Tibial artery (tissue), 4 donors: Measurements from ENCODE around the gene LANCL1.

Experiments
- DNase-seq, 2 donors: peaks; one replicate each; pipeline ENCODE4 v3.0.0-alpha.2; 2019
- H3K27ac ChIP-seq, 2 donors: fragments of 200-600 bp; sonication (generic) in 1 of 2; 1 replicate in 1 of 2; 2 replicates in 1 of 2; pipeline ENCODE4 v1.5.1; 2018 to 2019; ENCODE audit warnings: mild to moderate bottlenecking in 1 of 2
- H3K27me3 ChIP-seq, 2 donors: fragments of 200-600 bp; sonication (generic) in 1 of 2; one replicate each; pipeline versions ENCODE4 v1.5.1 to v1.6.0; 2016 to 2019
- H3K36me3 ChIP-seq, 3 donors: fragments of 200-600 bp; sonication (generic) in 2 of 3; one replicate each; pipeline ENCODE4 v1.5.1; 2016 to 2019; ENCODE audit warnings: mild to moderate bottlenecking in 2 of 3
- H3K4me1 ChIP-seq, 4 donors: fragments of 200-600 bp; sonication (generic) in 2 of 4; 1 replicate in 3 of 4; 2 replicates in 1 of 4; pipeline ENCODE4 v1.5.1; 2016 to 2019
- H3K4me3 ChIP-seq, 2 donors: fragments of 200-600 bp; sonication (generic) in 1 of 2; 1 replicate in 1 of 2; 2 replicates in 1 of 2; pipeline ENCODE4 v1.5.1; 2018 to 2019; ENCODE audit warnings: mild to moderate bottlenecking in 2 of 2
- H3K9me3 ChIP-seq, 3 donors: fragments of 200-600 bp; sonication (generic) in 1 of 3; one replicate each; pipeline ENCODE4 v1.5.1; 2016 to 2019
- intact Hi-C: fragments of 100-400 bp; cut with DNase I; formaldehyde crosslinking; loops from one replicate; pipeline ENCODE4 v1.15.0; 2023; ENCODE audit warnings: low total_unique reads
- TF ChIP-seq, protein P1 (sequence below), 2 experiments: fragments of 200-600 bp in 1 of 2; fragments of 450-650 bp in 1 of 2; IDR thresholded peaks; one replicate each; pipeline ENCODE4 v1.5.1; 2017 to 2019; ENCODE audit warnings: antibody characterized with exemption in 2 of 2, mild to moderate bottlenecking in 1 of 2, moderate library complexity in 1 of 2

Gene LANCL1

GRCh38 chr2:210389856-210390255 lies 86.7 kb downstream of the LANCL1 start:
- H3K27me3 ChIP-seq = no peaks in the 10 kb centered on the region
- no peak for DNase-seq
- H3K36me3 ChIP-seq = no peaks in the 10 kb centered on the region
- no peaks in the 10 kb centered on the region for H3K9me3 ChIP-seq
- no peak overlapping the region for H3K27ac ChIP-seq
- TF ChIP-seq, protein P1, sequence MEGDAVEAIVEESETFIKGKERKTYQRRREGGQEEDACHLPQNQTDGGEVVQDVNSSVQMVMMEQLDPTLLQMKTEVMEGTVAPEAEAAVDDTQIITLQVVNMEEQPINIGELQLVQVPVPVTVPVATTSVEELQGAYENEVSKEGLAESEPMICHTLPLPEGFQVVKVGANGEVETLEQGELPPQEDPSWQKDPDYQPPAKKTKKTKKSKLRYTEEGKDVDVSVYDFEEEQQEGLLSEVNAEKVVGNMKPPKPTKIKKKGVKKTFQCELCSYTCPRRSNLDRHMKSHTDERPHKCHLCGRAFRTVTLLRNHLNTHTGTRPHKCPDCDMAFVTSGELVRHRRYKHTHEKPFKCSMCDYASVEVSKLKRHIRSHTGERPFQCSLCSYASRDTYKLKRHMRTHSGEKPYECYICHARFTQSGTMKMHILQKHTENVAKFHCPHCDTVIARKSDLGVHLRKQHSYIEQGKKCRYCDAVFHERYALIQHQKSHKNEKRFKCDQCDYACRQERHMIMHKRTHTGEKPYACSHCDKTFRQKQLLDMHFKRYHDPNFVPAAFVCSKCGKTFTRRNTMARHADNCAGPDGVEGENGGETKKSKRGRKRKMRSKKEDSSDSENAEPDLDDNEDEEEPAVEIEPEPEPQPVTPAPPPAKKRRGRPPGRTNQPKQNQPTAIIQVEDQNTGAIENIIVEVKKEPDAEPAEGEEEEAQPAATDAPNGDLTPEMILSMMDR (IDR thresholded peaks at IDR 0.05) = no peak
- intact Hi-C loops = loop anchor here (5.0 kb wide), 2 partner anchors 423 to 1862 kb away; no protein-coding TSS in a partner anchor
- H3K4me1 ChIP-seq = no peaks in the 10 kb centered on the region
- no peak overlapping the region for H3K4me3 ChIP-seq

- Histone ChIP-seq H3K27me3 (no peaks in the 10 kb centered on the region), H3K4me3 (no peak overlapping the region), H3K9me3 (no peaks in the 10 kb centered on the region), H3K36me3 (no peaks in the 10 kb centered on the region), H3K27ac (no peak overlapping the region), H3K4me1 (no peaks in the 10 kb centered on the region)
- TF ChIP-seq, protein P1 (IDR thresholded peaks at IDR 0.05) = no peak
- DNase-seq = no peak
- intact Hi-C loops = loop anchor here (5.0 kb wide), 1 partner anchor 1864 kb away; no protein-coding TSS in a partner anchor
Measured at GRCh38 chr2:210388148-210388547, 88.4 kb downstream of the LANCL1 start.

- H3K4me1 ChIP-seq = no peaks in the 10 kb centered on the region
- no peak overlapping the region for H3K27ac ChIP-seq
- TF ChIP-seq, protein P1 (IDR thresholded peaks at IDR 0.05) = no peak
- intact Hi-C loops = loop anchor here (5.0 kb wide), 1 partner anchor 1865 kb away; no protein-coding TSS in a partner anchor
- H3K36me3 ChIP-seq = no peaks in the 10 kb centered on the region
- no peak for DNase-seq
- H3K4me3 ChIP-seq = no peak overlapping the region
- H3K27me3 ChIP-seq = no peaks in the 10 kb centered on the region
- H3K9me3 ChIP-seq = no peaks in the 10 kb centered on the region
Measured at GRCh38 chr2:210387074-210387473, 89.5 kb downstream of the LANCL1 start.
